HepG2 (cell line): ENCODE measurements around the gene OCIAD2.
"Not testable (repeated sequence)": the region's sequence is repeated elsewhere in the genome, so short reads cannot be mapped to it uniquely, and the experiment has no call there.

Source experiments
- FOSL1 ChIP-seq: sonication (generic); formaldehyde crosslinking; IDR thresholded peaks from 2 replicates; pipeline ENCODE4 v1.9.0; 2021; ENCODE audit warnings: missing genetic modification reagents, borderline replicate concordance
- HCFC1 ChIP-seq: fragments of 150-350 bp; IDR thresholded peaks from 2 replicates; pipeline ENCODE4 v1.6.1; 2014; ENCODE audit warnings: low read depth, low read length
- HDAC1 ChIP-seq: sonication (generic); formaldehyde crosslinking; IDR thresholded peaks from 2 replicates; pipeline ENCODE4 v1.5.1; 2020; ENCODE audit warnings: mild to moderate bottlenecking, missing genetic modification reagents
- JUNB ChIP-seq: sonication (generic); formaldehyde crosslinking; IDR thresholded peaks from 2 replicates; pipeline ENCODE4 v1.8.0; 2022; ENCODE audit warnings: missing genetic modification reagents, mild to moderate bottlenecking, borderline replicate concordance
- POLR2A ChIP-seq, 2 experiments: IDR thresholded peaks; 2 replicates each; pipeline ENCODE4 v1.6.1; 2011; ENCODE audit warnings: low read depth in 2 of 2, low read length in 2 of 2, mild to moderate bottlenecking in 1 of 2, moderate library complexity in 1 of 2; ENCODE audit not compliant: insufficient read depth in 1 of 2
- ZNF276 ChIP-seq: sonication (generic); formaldehyde crosslinking; IDR thresholded peaks from 2 replicates; pipeline ENCODE4 v1.4.0; 2020; ENCODE audit warnings: mild to moderate bottlenecking, low read depth, missing genetic modification reagents
- ZNF446 ChIP-seq: sonication (generic); formaldehyde crosslinking; IDR thresholded peaks from 2 replicates; pipeline ENCODE4 v1.5.0; 2020; ENCODE audit warnings: mild to moderate bottlenecking, missing genetic modification reagents
- ZNF513 ChIP-seq: sonication (generic); formaldehyde crosslinking; conservative IDR thresholded peaks from 2 replicates; pipeline ENCODE4 v1.5.0; 2020; ENCODE audit warnings: missing genetic modification reagents
- ZNF530 ChIP-seq: sonication (generic); formaldehyde crosslinking; IDR thresholded peaks from 2 replicates; pipeline ENCODE4 v1.5.0; 2020; ENCODE audit warnings: low read depth, mild to moderate bottlenecking, missing genetic modification reagents

- not testable (repeated sequence) for TF ChIP-seq POLR2A (IDR thresholded peaks at IDR 0.05; ENCODE audit: insufficient read depth in 1 of 2, low read depth in 2 of 2, low read length in 2 of 2); HCFC1; ZNF513 (CRISPR knock-in tag); JUNB (CRISPR knock-in tag); FOSL1 (CRISPR knock-in tag); ZNF276; ZNF530; HDAC1 (CRISPR knock-in tag); ZNF446 (CRISPR knock-in tag)
Measured at GRCh38 chr4:48864696-48865095, 41.9 kb downstream of the OCIAD2 start.
